ENCODE measurements around the gene SLC22A16.

DNA sequence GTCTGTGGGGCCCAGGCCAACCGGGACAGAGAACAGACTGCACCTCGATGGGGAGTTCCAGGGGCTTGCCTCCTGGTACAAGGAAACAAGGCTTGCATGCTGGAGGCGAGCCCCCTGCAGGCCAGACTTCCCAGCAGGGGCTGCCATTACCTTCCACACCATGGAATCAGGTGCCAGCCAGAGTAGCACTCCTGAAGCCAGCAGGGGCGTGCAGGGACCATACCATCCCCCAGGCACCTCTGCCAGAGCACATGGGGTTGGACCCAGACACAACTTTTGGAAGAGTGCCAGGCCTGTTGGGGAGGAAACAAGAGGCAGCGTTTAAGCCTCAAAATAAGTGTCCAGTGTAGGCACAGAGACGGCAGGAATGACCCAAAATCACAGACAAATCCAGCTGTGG is 67.5 kb downstream of the SLC22A16 start:
- TF ChIP-seq TP53 (CRISPR knock-in tag; IDR thresholded peaks at IDR 0.05) (no peak), CTCF (IDR thresholded peaks at IDR 0.05) (no peak), ELF4 (CRISPR knock-in tag; IDR thresholded peaks at IDR 0.05; ENCODE audit: low read depth) (no peak), ZNF138 (CRISPR knock-in tag; conservative IDR thresholded peaks at IDR 0.05) (no peak), ZBTB21 (CRISPR knock-in tag; IDR thresholded peaks at IDR 0.05; ENCODE audit: borderline replicate concordance) (no peak), CBFB (CRISPR knock-in tag; IDR thresholded peaks at IDR 0.05; ENCODE audit: low read depth) (no peak), E2F1 (CRISPR knock-in tag; IDR thresholded peaks at IDR 0.05) (no peak), FOXJ3 (CRISPR knock-in tag; IDR thresholded peaks at IDR 0.05; ENCODE audit: borderline replicate concordance) (no peak)
